ENCODE data around the gene ACOXL.

- TF ChIP-seq POLR2A (IDR thresholded peaks at IDR 0.05) = no peak
- no peak for TF ChIP-seq POLR2AphosphoS5 (IDR thresholded peaks at IDR 0.05)
- TF ChIP-seq CTCF (IDR thresholded peaks at IDR 0.05) = no peak
- no peak for TF ChIP-seq EP300 (IDR thresholded peaks at IDR 0.05; ENCODE audit: low read depth)
Measured at GRCh38 chr2:110770959-110771431, 38.6 kb downstream of the ACOXL start.

All from transverse colon (tissue), 4 donors.